Breast epithelium (tissue), 3 donors: Measurements from ENCODE around the gene DFFB.

ENCODE experiments used
- CTCF ChIP-seq, 3 donors: fragments of 450-650 bp; IDR thresholded peaks; one replicate each; pipeline ENCODE4 v1.5.1; 2016 to 2017; ENCODE audit warnings: antibody characterized with exemption in 3 of 3, mild to moderate bottlenecking in 3 of 3, moderate library complexity in 3 of 3
- POLR2AphosphoS5 ChIP-seq, 3 donors: sonication (generic); formaldehyde crosslinking; IDR thresholded peaks; one replicate each; pipeline ENCODE4 v1.6.1; 2017; ENCODE audit warnings: antibody characterized with exemption in 3 of 3

GRCh38 chr1:3814771-3815561, 42.3 kb upstream of the DFFB start:
- TF ChIP-seq POLR2AphosphoS5 (IDR thresholded peaks at IDR 0.05): no peak
- no peak for TF ChIP-seq CTCF (IDR thresholded peaks at IDR 0.05)
